Ishikawa (cell line): Measurements from ENCODE around the gene STOML1.

Source experiments
- CEBPB ChIP-seq: IDR thresholded peaks from 2 replicates; pipeline ENCODE4 v1.6.1; 2012
- CREB1 ChIP-seq: IDR thresholded peaks from 2 replicates; pipeline ENCODE4 v1.6.1; 2012; ENCODE audit warnings: low read depth
- EGR1 ChIP-seq: IDR thresholded peaks from 2 replicates; pipeline ENCODE4 v1.6.1; 2012
- EP300 ChIP-seq: IDR thresholded peaks from 2 replicates; pipeline ENCODE4 v1.6.1; 2012; ENCODE audit warnings: borderline replicate concordance
- FOXM1 ChIP-seq: IDR thresholded peaks from 2 replicates; pipeline ENCODE4 v1.6.1; 2012; ENCODE audit warnings: low read depth, borderline replicate concordance
- NFIC ChIP-seq: IDR thresholded peaks from 2 replicates; pipeline ENCODE4 v1.6.1; 2012
- RAD21 ChIP-seq: IDR thresholded peaks from 2 replicates; pipeline ENCODE4 v1.6.1; 2012; ENCODE audit warnings: low read depth
- TAF1 ChIP-seq: IDR thresholded peaks from 2 replicates; pipeline ENCODE4 v1.6.1; 2012; ENCODE audit warnings: low read depth, mild to moderate bottlenecking
- TCF12 ChIP-seq: IDR thresholded peaks from 2 replicates; pipeline ENCODE4 v1.6.1; 2012; ENCODE audit warnings: low read depth
- TEAD4 ChIP-seq: IDR thresholded peaks from 2 replicates; pipeline ENCODE4 v1.6.1; 2012
- YY1 ChIP-seq: IDR thresholded peaks from 2 replicates; pipeline ENCODE4 v1.6.1; 2012; ENCODE audit warnings: low read depth
- ZBTB7A ChIP-seq: IDR thresholded peaks from 2 replicates; pipeline ENCODE4 v1.6.1; 2012; ENCODE audit warnings: low read depth
- TF ChIP-seq, protein P1 (sequence below): IDR thresholded peaks from 2 replicates; pipeline ENCODE4 v1.6.1; 2012
- TF ChIP-seq, protein P2 (sequence below): IDR thresholded peaks from 2 replicates; pipeline ENCODE4 v1.6.1; 2012
- TF ChIP-seq, protein P3 (sequence below): IDR thresholded peaks from 2 replicates; pipeline ENCODE4 v1.6.1; 2012; ENCODE audit warnings: low read depth, mild to moderate bottlenecking

The STOML1 gene

GRCh38 chr15:73991260-73991659 is 835 bp downstream of the STOML1 start:
- TF ChIP-seq TEAD4: no peak
- TF ChIP-seq, protein P1, sequence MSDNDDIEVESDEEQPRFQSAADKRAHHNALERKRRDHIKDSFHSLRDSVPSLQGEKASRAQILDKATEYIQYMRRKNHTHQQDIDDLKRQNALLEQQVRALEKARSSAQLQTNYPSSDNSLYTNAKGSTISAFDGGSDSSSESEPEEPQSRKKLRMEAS: no peak

DNA sequence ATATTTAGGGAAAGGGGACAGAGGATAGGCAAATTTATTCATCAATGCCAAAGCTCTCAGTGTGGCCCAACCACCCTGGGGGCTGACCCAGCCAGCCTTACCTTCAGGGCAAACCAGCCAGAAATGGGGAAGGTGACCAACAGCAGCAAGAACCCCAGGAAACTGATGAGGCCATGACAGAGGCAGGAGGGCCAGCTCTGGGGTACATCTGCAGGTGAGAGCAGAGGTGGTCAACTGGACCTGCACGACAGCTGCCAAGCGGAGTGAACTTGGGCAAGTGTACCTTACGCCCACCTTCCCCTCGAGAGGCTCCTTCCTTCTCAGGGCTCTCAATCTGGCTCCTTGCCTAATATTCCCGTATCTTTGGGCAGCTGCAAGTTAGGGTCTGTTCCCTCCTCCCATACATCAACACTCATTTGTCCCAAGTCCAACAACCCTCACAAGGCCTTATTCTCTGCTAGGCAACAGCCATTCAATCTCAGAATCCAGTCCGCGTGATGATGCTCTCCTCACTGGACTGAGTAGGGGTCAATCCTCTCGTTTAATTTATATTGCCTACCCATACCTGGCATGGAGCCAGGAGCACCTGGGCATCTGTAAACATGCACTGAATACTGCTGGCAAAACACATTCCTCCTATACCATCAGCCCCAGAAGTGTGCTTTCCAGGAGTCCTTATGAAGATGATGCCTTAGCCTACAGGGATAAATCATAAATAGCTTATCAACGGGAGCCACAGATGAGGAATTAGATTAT is 1.7 kb downstream of the STOML1 start:
- TF ChIP-seq CEBPB: no peak
- no peak for TF ChIP-seq EGR1
- TF ChIP-seq RAD21: no peak
- TF ChIP-seq ZBTB7A: no peak
- TF ChIP-seq, protein P2, sequence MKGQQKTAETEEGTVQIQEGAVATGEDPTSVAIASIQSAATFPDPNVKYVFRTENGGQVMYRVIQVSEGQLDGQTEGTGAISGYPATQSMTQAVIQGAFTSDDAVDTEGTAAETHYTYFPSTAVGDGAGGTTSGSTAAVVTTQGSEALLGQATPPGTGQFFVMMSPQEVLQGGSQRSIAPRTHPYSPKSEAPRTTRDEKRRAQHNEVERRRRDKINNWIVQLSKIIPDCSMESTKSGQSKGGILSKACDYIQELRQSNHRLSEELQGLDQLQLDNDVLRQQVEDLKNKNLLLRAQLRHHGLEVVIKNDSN: no peak
- no peak for TF ChIP-seq CREB1
- TF ChIP-seq, protein P3, sequence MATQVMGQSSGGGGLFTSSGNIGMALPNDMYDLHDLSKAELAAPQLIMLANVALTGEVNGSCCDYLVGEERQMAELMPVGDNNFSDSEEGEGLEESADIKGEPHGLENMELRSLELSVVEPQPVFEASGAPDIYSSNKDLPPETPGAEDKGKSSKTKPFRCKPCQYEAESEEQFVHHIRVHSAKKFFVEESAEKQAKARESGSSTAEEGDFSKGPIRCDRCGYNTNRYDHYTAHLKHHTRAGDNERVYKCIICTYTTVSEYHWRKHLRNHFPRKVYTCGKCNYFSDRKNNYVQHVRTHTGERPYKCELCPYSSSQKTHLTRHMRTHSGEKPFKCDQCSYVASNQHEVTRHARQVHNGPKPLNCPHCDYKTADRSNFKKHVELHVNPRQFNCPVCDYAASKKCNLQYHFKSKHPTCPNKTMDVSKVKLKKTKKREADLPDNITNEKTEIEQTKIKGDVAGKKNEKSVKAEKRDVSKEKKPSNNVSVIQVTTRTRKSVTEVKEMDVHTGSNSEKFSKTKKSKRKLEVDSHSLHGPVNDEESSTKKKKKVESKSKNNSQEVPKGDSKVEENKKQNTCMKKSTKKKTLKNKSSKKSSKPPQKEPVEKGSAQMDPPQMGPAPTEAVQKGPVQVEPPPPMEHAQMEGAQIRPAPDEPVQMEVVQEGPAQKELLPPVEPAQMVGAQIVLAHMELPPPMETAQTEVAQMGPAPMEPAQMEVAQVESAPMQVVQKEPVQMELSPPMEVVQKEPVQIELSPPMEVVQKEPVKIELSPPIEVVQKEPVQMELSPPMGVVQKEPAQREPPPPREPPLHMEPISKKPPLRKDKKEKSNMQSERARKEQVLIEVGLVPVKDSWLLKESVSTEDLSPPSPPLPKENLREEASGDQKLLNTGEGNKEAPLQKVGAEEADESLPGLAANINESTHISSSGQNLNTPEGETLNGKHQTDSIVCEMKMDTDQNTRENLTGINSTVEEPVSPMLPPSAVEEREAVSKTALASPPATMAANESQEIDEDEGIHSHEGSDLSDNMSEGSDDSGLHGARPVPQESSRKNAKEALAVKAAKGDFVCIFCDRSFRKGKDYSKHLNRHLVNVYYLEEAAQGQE: no peak
- no peak for TF ChIP-seq TEAD4
- no peak for TF ChIP-seq FOXM1
- TF ChIP-seq, protein P1: no peak
- no peak for TF ChIP-seq NFIC
- TF ChIP-seq TAF1: no peak

GRCh38 chr15:73989001-73989798 is 2.9 kb downstream of the STOML1 start:
- TF ChIP-seq RAD21 (no peak), EGR1 (no peak), TEAD4 (no peak), NFIC (no peak), YY1 (no peak), TCF12 (no peak), EP300 (no peak), ZBTB7A (no peak)
- TF ChIP-seq, protein P2: no peak
- TF ChIP-seq, protein P3: no peak

GRCh38 chr15:73988445-73988969 is 3.6 kb downstream of the STOML1 start:
- TF ChIP-seq YY1 (no peak), TCF12 (no peak), TAF1 (no peak), EGR1 (no peak), CREB1 (no peak), NFIC (no peak), FOXM1 (no peak), RAD21 (no peak), EP300 (no peak), ZBTB7A (no peak)
- TF ChIP-seq, protein P2: no peak
- TF ChIP-seq, protein P1: no peak
- TF ChIP-seq, protein P3: no peak
